K562 (cell line): ENCODE results near the gene MANEAL. TPM values are rescaled to one million over a fixed set of nuclear protein-coding genes. Genes with fewer than 3 reads are reported as not detected.
"Not testable (repeated sequence)": the region's sequence is repeated elsewhere in the genome, so short reads cannot be mapped to it uniquely, and the experiment has no call there.

ENCODE experiments used
- ATAC-seq: fragments of 200-7000 bp; cut with Tn5 transposase; 3 replicates; pipeline ENCODE4 v1.9.1; 2020; ENCODE audit warnings: moderate library complexity
- BruUV-seq: library from RNA; stranded (reverse); fragments of 400-500 nt; replicated peaks from 2 replicates; lab custom pipeline; 2021; lab: Mats Ljungman, UMichigan
- CTCF ChIA-PET: fragments of 300-600 bp; formaldehyde crosslinking; extraction: SDS; loops from one replicate; lab custom pipeline; 2021; ENCODE audit warnings: low intra/inter-chr PET ratio; lab: Yijun Ruan, JAX
- POLR2A ChIA-PET: fragments of 300-600, 350-650 bp; sonication (Branson Sonifier 250); formaldehyde crosslinking; extraction: SDS; loops from one replicate; lab custom pipeline; 2021; ENCODE audit warnings: antibody characterized with exemption, inconsistent platforms; lab: Yijun Ruan, JAX
- DNase-seq, 4 experiments: peaks; one replicate each; pipeline versions ENCODE4 v3.0.0 to v3.0.0-alpha.2; 2011 to 2018; ENCODE audit warnings: low spot score in 3 of 4, mixed read lengths in 3 of 4; ENCODE audit errors: extremely low read depth in 1 of 4
- FAIRE-seq: peaks from 2 replicates; lab custom pipeline; 2011; peaks lifted over from hg19 to GRCh38; lab: Jason Lieb, UNC
- H2AFZ ChIP-seq: 2 replicates; pipeline ENCODE4 v1.6.0; 2011; ENCODE audit warnings: low read depth, low read length, control low read depth, inconsistent platforms
- H3K27ac ChIP-seq: fragments of 200-600 bp; 3 replicates; pipeline ENCODE4 v1.8.0; 2011; ENCODE audit warnings: low read depth, mild to moderate bottlenecking, control low read depth, inconsistent platforms, low read length, moderate library complexity, mixed read lengths; ENCODE audit errors: extremely low read depth
- H3K27me3 ChIP-seq, 2 experiments: fragments of 300-600 bp in 1 of 2; 2 replicates in 1 of 2; 3 replicates in 1 of 2; pipeline versions ENCODE4 v1.6.0 to v1.8.0; 2011; ENCODE audit warnings: inconsistent platforms in 2 of 2, low read length in 2 of 2, mild to moderate bottlenecking in 1 of 2, mixed read lengths in 1 of 2, moderate library complexity in 1 of 2; ENCODE audit not compliant: control insufficient read depth in 2 of 2, insufficient read depth in 2 of 2
- H3K36me3 ChIP-seq: fragments of 300-600 bp; 3 replicates; pipeline ENCODE4 v1.8.0; 2011; ENCODE audit warnings: mild to moderate bottlenecking, low read length, inconsistent platforms; ENCODE audit not compliant: control insufficient read depth, insufficient read depth
- H3K4me1 ChIP-seq, 2 experiments: fragments of 200-600 bp in 1 of 2; replicated peaks in 1 of 2; 2 replicates in 1 of 2; 3 replicates in 1 of 2; pipeline versions ENCODE4 v1.5.1 to v1.8.0; 2011; ENCODE audit warnings: inconsistent platforms in 2 of 2, low read length in 2 of 2, mild to moderate bottlenecking in 1 of 2, mixed read lengths in 1 of 2, moderate library complexity in 1 of 2; ENCODE audit not compliant: control insufficient read depth in 2 of 2, insufficient read depth in 2 of 2
- H3K4me2 ChIP-seq: 2 replicates; pipeline ENCODE4 v1.6.1; 2011; ENCODE audit warnings: low read length, control low read depth, inconsistent platforms, mixed read lengths; ENCODE audit not compliant: insufficient read depth
- H3K4me3 ChIP-seq: fragments of 200-600 bp; sonication (generic), shearing (Covaris generic); 2 replicates; pipeline ENCODE4 v1.5.1; 2016; ENCODE audit warnings: control low read depth, inconsistent platforms
- H3K79me2 ChIP-seq: fragments of 200-600 bp; 3 replicates; pipeline ENCODE4 v1.8.0; 2011; ENCODE audit warnings: low read length, inconsistent platforms; ENCODE audit not compliant: control insufficient read depth, insufficient read depth
- H3K9ac ChIP-seq, 2 experiments: 2 replicates each; pipeline versions ENCODE4 v1.6.0 to v1.6.1; 2011; ENCODE audit warnings: low read depth in 2 of 2, low read length in 2 of 2, control low read depth in 1 of 2, inconsistent platforms in 1 of 2, mild to moderate bottlenecking in 1 of 2, mixed read lengths in 1 of 2; ENCODE audit not compliant: insufficient read depth in 1 of 2
- H3K9me1 ChIP-seq: one replicate; pipeline ENCODE4 v1.6.0; 2011; ENCODE audit warnings: inconsistent platforms, mild to moderate bottlenecking, low read length, moderate library complexity; ENCODE audit not compliant: control insufficient read depth, insufficient read depth
- H3K9me3 ChIP-seq: replicated peaks from 2 replicates; pipeline ENCODE4 v1.5.1; 2011; ENCODE audit warnings: low read depth, low read length, inconsistent platforms; ENCODE audit not compliant: control insufficient read depth, insufficient read depth
- H4K20me1 ChIP-seq: replicated peaks from 2 replicates; pipeline ENCODE4 v1.6.1; 2011; ENCODE audit warnings: low read length, inconsistent platforms, mixed read lengths; ENCODE audit not compliant: control insufficient read depth, insufficient read depth
- MAFF ChIP-seq: IDR thresholded peaks from 2 replicates; pipeline ENCODE4 v1.6.1; 2012; ENCODE audit warnings: low read length, improper control_type of control experiment
- WGBS: fragments of 100-300 bp; shearing (Covaris generic); methylation state at CpG from one replicate; pipeline ENCODE4 v1.1.6; 2016; ENCODE audit warnings: low coverage, mixed read lengths; ENCODE audit not compliant: insufficient coverage; ENCODE audit errors: missing lambda C conversion rate; 5-methylcytosine and 5-hydroxymethylcytosine counted together
- in situ Hi-C: fragments of 300-500 bp; cut with MboI; formaldehyde crosslinking; loops from 4 replicates; pipeline ENCODE4 v1.15.0; 2018; ENCODE audit warnings: inconsistent platforms, mixed read lengths
- intact Hi-C: fragments of 100-400 bp; cut with micrococcal nuclease; formaldehyde crosslinking; loops from 2 replicates; pipeline ENCODE4 v1.14.2; 2022
- polyA plus RNA-seq, 8 experiments: library from polyadenylated mRNA; depleted of rRNA in 4 of 8; stranded (reverse) in 5 of 8; unstranded in 3 of 8; fragments of >200 nt; fragmentation: Nextera tagmentation in 2 of 8; fragmentation: Illumina TruSeq in 1 of 8; extraction: Ambion mirVana in 2 of 8; extraction: Trizol in 1 of 8; gene quantifications; 2 replicates each; pipeline versions ENCODE4 v1.2.1 to v1.2.3, GENCODE V29; 2011 to 2014; ENCODE audit warnings: inconsistent platforms in 1 of 8, missing spikeins in 1 of 8
- total RNA-seq, 7 experiments: library from RNA; depleted of rRNA in 6 of 7; stranded (reverse); fragments of >200 nt in 6 of 7; fragmentation: Illumina TruSeq in 2 of 7; extraction: Trizol in 2 of 7; gene quantifications; 2 replicates each; pipeline versions ENCODE4 v1.2.1 to v1.2.3, GENCODE V29; 2011 to 2021; ENCODE audit warnings: low replicate concordance in 1 of 7
- TF ChIP-seq, protein P1 (sequence below), 2 experiments: fragments of 450-650 bp; formaldehyde crosslinking in 1 of 2; IDR thresholded peaks; 2 replicates each; pipeline versions ENCODE4 v1.4.0 to v1.6.1; 2014 to 2020; ENCODE audit warnings: mild to moderate bottlenecking in 2 of 2, borderline replicate concordance in 1 of 2, low read depth in 1 of 2

Gene MANEAL
- total and polyA plus RNA-seq, 9 of the 15 experiments (the other 6 are each of a cell fraction or from before 2014, with no cell fraction given), result 0.37 to 3.2 (median 1.2) TPM

DNA sequence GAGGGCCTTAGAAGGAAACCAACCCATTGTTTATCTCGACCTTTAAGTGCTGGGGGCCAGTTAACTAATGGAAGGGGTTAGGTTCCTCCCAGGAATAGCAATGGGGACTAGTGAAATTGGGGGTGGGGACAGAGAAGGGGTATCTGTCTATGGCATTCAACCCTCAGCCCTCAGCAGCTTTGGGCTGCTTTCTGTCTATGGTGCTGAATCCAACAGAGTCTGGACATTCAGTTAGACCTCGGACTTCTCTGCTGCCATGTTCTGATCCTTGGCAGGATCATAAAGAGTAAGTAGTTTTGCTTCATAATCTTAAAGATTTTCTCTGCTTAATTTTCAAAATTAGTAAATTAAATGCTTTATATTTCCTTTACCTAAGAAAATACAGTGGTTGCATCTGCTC, 26.2 kb upstream of the MANEAL start:
- no peak for TF ChIP-seq MAFF
- TF ChIP-seq, protein P1, sequence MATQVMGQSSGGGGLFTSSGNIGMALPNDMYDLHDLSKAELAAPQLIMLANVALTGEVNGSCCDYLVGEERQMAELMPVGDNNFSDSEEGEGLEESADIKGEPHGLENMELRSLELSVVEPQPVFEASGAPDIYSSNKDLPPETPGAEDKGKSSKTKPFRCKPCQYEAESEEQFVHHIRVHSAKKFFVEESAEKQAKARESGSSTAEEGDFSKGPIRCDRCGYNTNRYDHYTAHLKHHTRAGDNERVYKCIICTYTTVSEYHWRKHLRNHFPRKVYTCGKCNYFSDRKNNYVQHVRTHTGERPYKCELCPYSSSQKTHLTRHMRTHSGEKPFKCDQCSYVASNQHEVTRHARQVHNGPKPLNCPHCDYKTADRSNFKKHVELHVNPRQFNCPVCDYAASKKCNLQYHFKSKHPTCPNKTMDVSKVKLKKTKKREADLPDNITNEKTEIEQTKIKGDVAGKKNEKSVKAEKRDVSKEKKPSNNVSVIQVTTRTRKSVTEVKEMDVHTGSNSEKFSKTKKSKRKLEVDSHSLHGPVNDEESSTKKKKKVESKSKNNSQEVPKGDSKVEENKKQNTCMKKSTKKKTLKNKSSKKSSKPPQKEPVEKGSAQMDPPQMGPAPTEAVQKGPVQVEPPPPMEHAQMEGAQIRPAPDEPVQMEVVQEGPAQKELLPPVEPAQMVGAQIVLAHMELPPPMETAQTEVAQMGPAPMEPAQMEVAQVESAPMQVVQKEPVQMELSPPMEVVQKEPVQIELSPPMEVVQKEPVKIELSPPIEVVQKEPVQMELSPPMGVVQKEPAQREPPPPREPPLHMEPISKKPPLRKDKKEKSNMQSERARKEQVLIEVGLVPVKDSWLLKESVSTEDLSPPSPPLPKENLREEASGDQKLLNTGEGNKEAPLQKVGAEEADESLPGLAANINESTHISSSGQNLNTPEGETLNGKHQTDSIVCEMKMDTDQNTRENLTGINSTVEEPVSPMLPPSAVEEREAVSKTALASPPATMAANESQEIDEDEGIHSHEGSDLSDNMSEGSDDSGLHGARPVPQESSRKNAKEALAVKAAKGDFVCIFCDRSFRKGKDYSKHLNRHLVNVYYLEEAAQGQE (IDR thresholded peaks at IDR 0.05; ENCODE audit: borderline replicate concordance), result peak; percentile 20; the same call in 1 of the 2 replicates
- TF ChIP-seq, protein P1 (CRISPR knock-in tag; IDR thresholded peaks at IDR 0.05; ENCODE audit: low read depth), result no peak
- TF ChIP-seq, all 486 proteins: peak for 1
- Histone ChIP-seq H3K9me1 (no peaks in the 10 kb centered on the region), H3K27ac (no peak overlapping the region), H3K4me1 (peaks cover 0 to 25% of the 10 kb centered on the region in 2 experiments; a peak in 3 of 5 replicates), H3K9ac (no peak overlapping the region), H3K27me3 (peaks cover 24 to 29% of the 10 kb centered on the region in 2 experiments), H2AFZ (no peak overlapping the region), H3K9me3 (no peaks in the 10 kb centered on the region), H3K79me2 (no peaks in the 10 kb centered on the region), H3K4me3 (no peak overlapping the region), H3K4me2 (no peak overlapping the region), H4K20me1 (peaks cover 11% of the 10 kb centered on the region), H3K36me3 (no peaks in the 10 kb centered on the region)
- POLR2A ChIA-PET, result interaction anchor here (0.9 kb wide), 1 partner anchor 16 kb away, joined by 3 read pairs; no protein-coding TSS in a partner anchor
- DNase-seq (no peak), FAIRE-seq (no peak), ATAC-seq (no peak)
- WGBS, result 0% methylated on average over 2 of the region's 2 CpGs
- intact Hi-C loops (loop anchor here (10.0 kb wide), 1 partner anchor 163 kb away; no protein-coding TSS in a partner anchor), in situ Hi-C loops (no loop called here)
- CTCF ChIA-PET, result no interaction called here
- no TSS peak for BruUV-seq

DNA sequence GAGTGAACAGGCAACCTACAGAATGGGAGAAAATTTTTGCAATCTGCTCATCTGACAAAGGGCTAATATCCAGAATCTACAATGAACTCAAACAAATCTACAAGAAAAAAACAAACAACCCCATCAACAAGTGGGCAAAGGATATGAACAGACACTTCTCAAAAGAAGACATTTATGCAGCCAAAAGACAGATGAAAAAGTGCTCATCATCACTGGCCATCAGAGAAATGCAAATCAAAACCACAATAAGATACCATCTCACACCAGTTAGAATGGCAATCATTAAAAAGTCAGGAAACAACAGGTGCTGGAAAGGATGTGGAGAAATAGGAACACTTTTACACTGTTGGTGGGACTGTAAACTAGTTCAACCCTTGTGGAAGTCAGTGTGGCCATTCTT, 22.2 kb upstream of the MANEAL start:
- H3K36me3 ChIP-seq, ATAC-seq, H3K79me2 ChIP-seq, H3K4me1 ChIP-seq, in situ Hi-C loops, H3K9me1 ChIP-seq, H3K9me3 ChIP-seq, BruUV-seq, H3K4me3 ChIP-seq, H3K4me2 ChIP-seq, H3K9ac ChIP-seq, POLR2A ChIA-PET, H3K27ac ChIP-seq, H2AFZ ChIP-seq, CTCF ChIA-PET, H4K20me1 ChIP-seq, intact Hi-C loops, FAIRE-seq, H3K27me3 ChIP-seq, DNase-seq: not testable (repeated sequence)
